Activated CD8-positive, alpha-beta T cell treated with anti-CD3 and anti-CD28 coated beads for 36 hours (primary cell): Measurements from ENCODE around the gene C14orf180. TPM values are rescaled to one million over a fixed set of nuclear protein-coding genes. Genes with fewer than 3 reads are reported as not detected.

Experiments used
- ATAC-seq: fragments of 200-7000 bp; cut with Tn5 transposase; one replicate; pipeline ENCODE4 v1.10.0; 2021; ENCODE audit warnings: mild to moderate bottlenecking, moderate library complexity
- CTCF ChIA-PET: fragments of 350-600 bp; sonication (Branson Sonifier 250); formaldehyde crosslinking; loops from one replicate; lab custom pipeline; 2021; ENCODE audit warnings: antibody characterized with exemption; lab: Charles Lee
- POLR2A ChIA-PET: fragments of 350-600 bp; sonication (Branson Sonifier 250); formaldehyde crosslinking; loops from one replicate; lab custom pipeline; 2021; ENCODE audit warnings: antibody characterized with exemption; lab: Charles Lee
- DNase-seq: peaks from one replicate; pipeline ENCODE4 v3.0.0-alpha.2; 2020
- H3K27ac Mint-ChIP-seq: one replicate; pipeline ENCODE4 v1.8.0; 2021; ENCODE audit warnings: mild to moderate bottlenecking, mixed read lengths
- H3K27me3 Mint-ChIP-seq: one replicate; pipeline ENCODE4 v1.8.0; 2021; ENCODE audit warnings: mixed read lengths
- H3K36me3 Mint-ChIP-seq: one replicate; pipeline ENCODE4 v1.8.0; 2021; ENCODE audit warnings: low read depth, mixed read lengths
- H3K4me1 Mint-ChIP-seq: one replicate; pipeline ENCODE4 v1.8.0; 2021; ENCODE audit warnings: low read depth, mixed read lengths
- H3K4me3 Mint-ChIP-seq: one replicate; pipeline ENCODE4 v1.8.0; 2021; ENCODE audit warnings: mild to moderate bottlenecking, moderate library complexity, mixed read lengths
- H3K9me3 Mint-ChIP-seq: one replicate; pipeline ENCODE4 v1.8.0; 2021; ENCODE audit warnings: mixed read lengths
- intact Hi-C: fragments of 100-400 bp; cut with micrococcal nuclease; formaldehyde crosslinking; loops from one replicate; pipeline ENCODE4 v1.10.0; 2022
- total RNA-seq, 2 experiments: library from RNA; stranded (reverse); gene quantifications; one replicate each; pipeline ENCODE4 v1.2.3, GENCODE V29; 2021
- TF ChIP-seq, protein P1 (sequence below): fragments of 200-600 bp; IDR thresholded peaks from one replicate; pipeline ENCODE4 v1.8.0; 2022; ENCODE audit warnings: antibody characterized with exemption, mild to moderate bottlenecking

C14orf180 gene
- total RNA-seq, 2 experiments from 2014 or later, result not detected

DNA sequence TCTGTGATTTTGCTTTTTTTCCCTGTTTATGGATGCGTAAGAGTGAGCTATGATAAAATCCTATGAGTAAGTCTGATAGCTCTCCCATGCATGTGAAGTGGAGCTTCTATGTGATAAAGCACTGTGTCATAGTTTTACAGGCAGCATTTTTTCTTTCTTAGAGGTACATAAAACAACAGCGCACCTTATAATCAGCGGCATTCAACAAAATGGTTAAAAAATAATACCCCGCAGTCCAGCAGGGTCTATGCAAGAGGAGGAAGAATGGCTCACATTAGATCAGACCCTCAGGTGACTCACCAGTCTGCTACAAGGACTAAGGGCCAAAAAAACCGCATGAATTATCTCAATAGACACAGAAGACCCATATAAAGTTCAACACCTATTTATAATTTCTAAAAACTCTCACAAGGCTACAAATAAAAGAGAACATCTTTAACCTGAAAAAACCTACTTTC lies 58.0 kb downstream of the C14orf180 start:
- intact Hi-C loops, result no loop called here
- H3K36me3 Mint-ChIP-seq, result no peaks in the 10 kb centered on the region
- H3K27me3 Mint-ChIP-seq, result peaks cover 6% of the 10 kb centered on the region
- DNase-seq (no peak), ATAC-seq (no peak)
- no peaks in the 10 kb centered on the region for H3K4me1 Mint-ChIP-seq
- no peak overlapping the region for H3K4me3 Mint-ChIP-seq
- POLR2A ChIA-PET, result no interaction called here
- H3K9me3 Mint-ChIP-seq, result no peaks in the 10 kb centered on the region
- no peak overlapping the region for H3K27ac Mint-ChIP-seq
- CTCF ChIA-PET, result no interaction called here
- TF ChIP-seq, protein P1, sequence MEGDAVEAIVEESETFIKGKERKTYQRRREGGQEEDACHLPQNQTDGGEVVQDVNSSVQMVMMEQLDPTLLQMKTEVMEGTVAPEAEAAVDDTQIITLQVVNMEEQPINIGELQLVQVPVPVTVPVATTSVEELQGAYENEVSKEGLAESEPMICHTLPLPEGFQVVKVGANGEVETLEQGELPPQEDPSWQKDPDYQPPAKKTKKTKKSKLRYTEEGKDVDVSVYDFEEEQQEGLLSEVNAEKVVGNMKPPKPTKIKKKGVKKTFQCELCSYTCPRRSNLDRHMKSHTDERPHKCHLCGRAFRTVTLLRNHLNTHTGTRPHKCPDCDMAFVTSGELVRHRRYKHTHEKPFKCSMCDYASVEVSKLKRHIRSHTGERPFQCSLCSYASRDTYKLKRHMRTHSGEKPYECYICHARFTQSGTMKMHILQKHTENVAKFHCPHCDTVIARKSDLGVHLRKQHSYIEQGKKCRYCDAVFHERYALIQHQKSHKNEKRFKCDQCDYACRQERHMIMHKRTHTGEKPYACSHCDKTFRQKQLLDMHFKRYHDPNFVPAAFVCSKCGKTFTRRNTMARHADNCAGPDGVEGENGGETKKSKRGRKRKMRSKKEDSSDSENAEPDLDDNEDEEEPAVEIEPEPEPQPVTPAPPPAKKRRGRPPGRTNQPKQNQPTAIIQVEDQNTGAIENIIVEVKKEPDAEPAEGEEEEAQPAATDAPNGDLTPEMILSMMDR, result no peak

DNA sequence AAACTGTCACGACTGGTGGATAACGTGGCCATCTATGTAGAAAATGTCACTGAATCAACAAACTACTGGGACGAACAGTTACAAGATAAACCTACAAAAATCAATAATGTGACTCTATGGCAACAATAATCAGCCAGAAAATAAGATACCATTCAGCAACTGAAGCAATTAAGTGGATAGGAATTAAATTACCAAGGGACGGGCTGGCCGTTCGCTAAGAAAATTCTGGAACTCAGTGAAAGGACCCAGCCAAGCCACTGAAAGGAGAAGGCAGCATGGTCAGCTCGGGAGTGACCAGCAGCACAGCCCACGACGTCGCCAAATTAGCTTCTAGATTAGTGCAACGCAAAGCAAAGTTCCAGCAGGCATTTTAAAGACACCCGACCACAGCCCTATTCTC lies 58.6 kb downstream of the C14orf180 start:
- ChIA-PET POLR2A (no interaction called here), CTCF (no interaction called here)
- H3K27ac Mint-ChIP-seq, result no peak overlapping the region
- ATAC-seq (no peak), DNase-seq (no peak)
- TF ChIP-seq, protein P1, result no peak
- H3K9me3 Mint-ChIP-seq, result no peaks in the 10 kb centered on the region
- H3K4me1 Mint-ChIP-seq, result no peaks in the 10 kb centered on the region
- H3K36me3 Mint-ChIP-seq, result no peaks in the 10 kb centered on the region
- H3K27me3 Mint-ChIP-seq, result peaks cover 6% of the 10 kb centered on the region
- intact Hi-C loops, result no loop called here
- no peak overlapping the region for H3K4me3 Mint-ChIP-seq

DNA sequence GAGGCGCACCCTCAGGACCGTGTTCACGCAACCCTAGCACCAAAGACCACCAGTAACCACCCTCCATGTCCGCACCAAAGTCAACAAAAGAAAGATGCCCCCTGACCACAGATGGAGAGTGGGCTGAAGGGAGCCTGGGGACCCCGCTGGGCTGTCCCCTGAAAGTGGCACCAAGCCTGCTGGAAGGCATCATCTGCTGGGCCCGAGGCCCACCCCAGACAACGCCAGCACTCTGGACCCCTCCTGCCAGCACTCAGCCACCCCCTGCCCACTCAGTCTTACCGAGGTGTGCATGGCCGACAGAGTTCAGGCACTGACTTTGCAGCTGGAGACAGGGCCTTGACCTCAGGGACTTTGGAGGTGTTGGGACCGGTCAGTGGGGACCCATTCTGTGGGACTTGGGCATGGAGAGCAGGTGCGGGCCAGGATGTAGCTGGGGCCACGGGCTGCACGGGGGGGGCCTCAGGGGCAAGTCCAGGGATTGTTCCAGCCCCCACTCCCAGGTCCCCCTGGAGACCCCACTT lies 59.4 kb downstream of the C14orf180 start:
- H3K36me3 Mint-ChIP-seq, result no peaks in the 10 kb centered on the region
- no peak for DNase-seq
- H3K27me3 Mint-ChIP-seq, result peaks cover 6% of the 10 kb centered on the region
- intact Hi-C loops, result no loop called here
- H3K4me3 Mint-ChIP-seq, result no peak overlapping the region
- TF ChIP-seq, protein P1, result no peak
- CTCF ChIA-PET, result interaction anchor here (1.2 kb wide), 1 partner anchor 16 kb away, joined by 3 read pairs; no protein-coding TSS in a partner anchor
- H3K9me3 Mint-ChIP-seq, result no peaks in the 10 kb centered on the region
- ATAC-seq, result no peak
- POLR2A ChIA-PET, result no interaction called here
- H3K27ac Mint-ChIP-seq, result no peak overlapping the region
- no peaks in the 10 kb centered on the region for H3K4me1 Mint-ChIP-seq

DNA sequence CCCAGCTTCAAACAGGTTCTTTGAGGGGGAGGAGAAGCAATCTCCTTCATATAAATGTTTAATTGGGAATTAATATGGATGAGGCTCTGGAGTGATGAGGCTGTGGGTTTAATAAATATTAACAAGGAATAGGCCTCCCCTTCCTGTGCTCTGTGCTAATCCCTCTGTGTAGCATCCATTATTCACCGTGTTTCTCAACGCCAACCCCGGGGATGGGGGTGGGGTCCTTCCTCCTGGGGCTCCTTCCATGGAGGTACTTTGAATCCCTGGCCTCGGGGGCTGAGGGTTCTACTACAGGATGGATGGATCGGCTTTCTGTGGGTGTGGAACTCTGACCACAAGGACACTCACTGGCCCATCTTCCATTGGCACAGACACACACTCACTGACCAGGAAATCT lies 59.9 kb downstream of the C14orf180 start:
- no peaks in the 10 kb centered on the region for H3K9me3 Mint-ChIP-seq
- no peak overlapping the region for H3K27ac Mint-ChIP-seq
- H3K36me3 Mint-ChIP-seq, result no peaks in the 10 kb centered on the region
- POLR2A ChIA-PET, result no interaction called here
- peaks cover 6% of the 10 kb centered on the region for H3K27me3 Mint-ChIP-seq
- ATAC-seq (no peak), DNase-seq (no peak)
- intact Hi-C loops, result no loop called here
- no peak overlapping the region for H3K4me3 Mint-ChIP-seq
- H3K4me1 Mint-ChIP-seq, result no peaks in the 10 kb centered on the region
- TF ChIP-seq, protein P1, result no peak
- CTCF ChIA-PET, result interaction anchor here (1.2 kb wide), 3 partner anchors 12 to 24 kb away, joined by 3 to 5 read pairs (median 4); no protein-coding TSS in a partner anchor

Other genes starting within 250 kb of the C14orf180 start
- gene TMEM179, start 25.0 kb downstream of the C14orf180 start, total RNA-seq, result not detected
- 10 to 100 TPM; 61.5 to 65.0 TPM for gene INF2, start 109.9 kb downstream of the C14orf180 start, total RNA-seq
- gene ADSS1, start 144.5 kb downstream of the C14orf180 start, total RNA-seq, result 1 to 10 TPM; 2.7 to 3.0 TPM
- 100 to 1,000 TPM; 115 to 125 TPM for gene SIVA1, start 173.4 kb downstream of the C14orf180 start, total RNA-seq
- gene AKT1, start 216.0 kb downstream of the C14orf180 start, total RNA-seq, result 100 to 1,000 TPM; 116 to 121 TPM
- gene ZBTB42, start 221.3 kb downstream of the C14orf180 start, total RNA-seq, result 1 to 10 TPM; 1.3 TPM